ENCODE measurements around the gene ANKRD6.

Gene ANKRD6

DNA sequence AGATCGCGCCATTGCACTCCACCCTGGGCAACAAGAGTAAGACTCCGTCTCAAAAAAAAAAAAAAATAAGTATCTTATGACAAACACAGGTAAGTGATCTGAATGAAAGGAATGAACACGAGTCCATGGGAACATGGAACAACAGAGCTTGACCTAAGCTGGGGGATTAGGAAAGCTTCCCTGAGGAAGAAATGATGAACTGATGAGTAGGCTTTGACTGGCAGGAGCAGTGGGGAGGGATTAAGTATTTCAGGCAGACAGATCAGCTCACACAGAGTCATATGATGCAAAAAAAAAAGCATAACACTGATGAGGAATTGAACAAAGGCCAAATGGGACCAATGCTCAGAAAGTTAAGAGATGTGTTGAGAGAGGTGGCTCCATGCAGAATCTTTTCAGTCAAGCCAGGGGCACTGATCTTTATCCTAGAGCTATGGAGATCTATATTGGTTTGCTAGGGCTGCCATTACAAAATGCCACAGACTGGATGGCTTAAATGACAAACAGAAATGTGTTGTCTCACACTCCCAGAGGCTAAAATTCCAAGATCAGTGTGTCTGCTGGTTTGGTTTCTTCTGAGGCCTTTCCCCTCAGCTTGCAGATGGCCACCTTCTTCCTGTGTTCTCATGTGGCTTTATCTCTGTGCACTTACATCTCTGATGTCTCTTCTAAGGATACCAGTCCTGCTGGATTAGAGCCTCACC, 85.6 kb downstream of the ANKRD6 start:
- no peak for DNase-seq

DNA sequence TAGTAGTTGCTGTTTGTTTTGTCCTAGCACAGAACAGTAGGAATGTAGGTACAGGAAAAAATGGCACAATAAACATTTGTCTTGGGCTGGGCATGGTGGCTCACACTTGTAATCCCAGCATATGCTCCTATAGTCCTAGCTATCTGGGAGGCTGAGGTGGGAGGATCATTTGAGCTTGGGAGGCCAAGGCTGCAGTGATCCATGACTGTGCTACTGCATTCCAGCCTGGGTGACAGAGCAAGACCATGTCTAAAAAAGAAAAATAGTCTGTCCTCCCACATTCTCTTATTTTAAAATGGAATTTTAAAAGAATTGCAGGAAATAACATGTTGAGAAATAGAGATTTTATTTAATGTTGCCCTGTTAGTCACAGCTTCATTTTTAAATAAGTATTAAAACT, 87.8 kb downstream of the ANKRD6 start:
- no peak for DNase-seq

DNA sequence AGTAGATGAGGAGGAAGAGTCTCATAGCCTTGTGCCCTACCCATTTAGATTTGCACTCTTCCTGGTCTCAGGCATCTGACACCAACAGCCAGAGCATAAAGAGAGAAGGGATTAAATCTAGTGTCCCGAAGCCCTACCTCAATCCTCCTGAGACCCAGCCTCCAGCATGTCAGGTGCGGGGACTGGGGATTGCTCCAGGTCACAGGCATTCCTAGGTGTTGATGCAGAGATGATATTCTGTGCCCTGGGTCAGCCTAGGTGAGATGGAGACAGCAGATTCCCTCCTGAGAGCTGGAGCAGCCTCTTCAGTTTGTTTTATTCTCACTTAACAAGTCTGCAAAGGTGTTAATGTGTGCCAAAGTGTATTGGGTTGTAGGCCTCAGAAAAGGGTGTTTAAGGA, 89.8 kb downstream of the ANKRD6 start:
- no peak for DNase-seq

DNA sequence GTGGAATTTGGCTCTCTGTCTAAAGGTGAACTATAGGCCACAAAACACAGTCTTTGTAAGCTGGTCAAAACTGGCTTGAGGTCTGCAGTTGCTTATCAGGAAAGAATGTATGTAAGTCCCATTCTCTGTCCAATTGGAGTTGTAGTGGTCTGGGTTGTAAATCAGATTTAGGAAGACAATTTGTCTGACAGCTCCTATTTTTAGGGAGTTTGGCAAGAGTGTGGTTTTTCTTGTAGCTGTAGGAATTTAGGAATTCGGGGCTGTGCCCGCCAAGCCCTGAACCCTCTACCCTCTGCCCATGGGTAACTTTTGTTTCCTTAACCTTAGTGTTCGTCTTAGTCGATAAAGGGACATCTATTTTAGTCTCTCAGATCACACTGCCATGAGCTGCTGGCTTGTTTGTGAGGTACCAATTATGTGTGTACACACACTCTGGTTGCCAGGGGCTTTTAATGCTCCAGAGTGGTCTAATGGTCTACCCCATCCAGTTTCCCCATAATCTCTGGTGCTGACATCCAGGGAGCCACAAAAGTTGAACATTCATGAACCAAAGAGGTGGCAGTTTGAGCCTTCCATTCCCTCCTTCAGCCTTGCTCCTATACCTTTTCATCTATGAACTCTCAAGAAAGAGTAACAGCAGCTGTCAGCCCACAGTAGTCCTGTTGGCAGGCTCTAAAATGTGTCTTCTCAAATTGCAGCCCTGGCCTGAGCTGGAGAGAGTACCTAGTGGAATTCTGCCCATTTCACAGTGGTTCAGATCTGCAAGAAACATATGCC, 93.0 kb downstream of the ANKRD6 start:
- DNase-seq: peak; percentile 5

DNA sequence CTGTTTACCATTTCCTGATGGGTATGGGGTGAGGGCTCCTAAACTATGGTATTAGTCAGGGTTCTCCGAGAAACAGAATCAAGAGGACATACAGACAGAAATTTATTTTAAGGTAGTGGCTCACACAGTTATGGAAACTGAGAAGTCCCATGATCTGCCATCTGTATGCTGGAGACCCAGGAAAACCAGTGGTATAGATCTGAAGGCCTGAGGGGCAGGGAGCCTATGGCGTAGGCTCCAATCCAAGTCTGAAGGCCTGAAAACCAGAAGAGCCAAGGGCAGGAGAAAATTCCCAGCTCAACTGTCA, 93.6 kb downstream of the ANKRD6 start:
- DNase-seq: no peak

DNA sequence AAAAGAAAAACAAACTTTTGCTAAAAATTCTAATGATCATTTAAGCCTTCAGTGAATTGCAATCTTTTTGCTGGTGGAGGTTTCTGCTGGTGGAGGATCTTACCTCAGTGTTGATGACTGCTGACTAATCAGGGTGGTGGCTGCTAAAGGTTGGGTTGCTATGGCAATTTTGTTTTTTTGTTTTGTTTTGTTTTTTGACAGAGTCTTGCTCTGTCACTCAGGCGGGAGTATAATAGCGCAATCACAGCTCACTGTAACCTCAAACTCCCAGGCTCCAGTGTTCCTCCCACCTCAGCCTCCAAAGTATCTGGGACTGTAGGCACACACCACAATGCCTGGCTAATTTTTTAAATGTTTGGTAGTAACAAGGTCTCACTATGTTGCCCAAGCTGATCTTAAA, 94.7 kb downstream of the ANKRD6 start:
- no peak for DNase-seq

DNA sequence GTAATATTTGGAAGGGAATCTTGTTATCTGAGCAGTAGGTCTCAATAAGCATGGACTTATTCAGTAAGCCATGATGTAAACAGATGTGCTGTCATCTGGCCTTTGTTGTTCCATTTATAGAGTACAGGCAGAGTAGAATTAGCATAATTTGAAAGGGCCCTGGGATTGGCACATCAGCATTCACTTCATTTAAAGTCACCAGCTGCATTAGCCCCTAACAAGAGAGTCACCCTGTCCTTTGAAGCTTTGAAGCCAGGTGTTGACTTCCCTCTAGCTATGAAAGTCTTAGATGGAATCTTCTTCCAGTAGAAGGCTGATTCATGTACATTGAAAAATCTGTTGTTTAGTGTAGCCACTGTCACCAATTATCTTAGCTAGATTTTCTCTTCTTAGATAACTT, 95.9 kb downstream of the ANKRD6 start:
- DNase-seq: no peak

DNA sequence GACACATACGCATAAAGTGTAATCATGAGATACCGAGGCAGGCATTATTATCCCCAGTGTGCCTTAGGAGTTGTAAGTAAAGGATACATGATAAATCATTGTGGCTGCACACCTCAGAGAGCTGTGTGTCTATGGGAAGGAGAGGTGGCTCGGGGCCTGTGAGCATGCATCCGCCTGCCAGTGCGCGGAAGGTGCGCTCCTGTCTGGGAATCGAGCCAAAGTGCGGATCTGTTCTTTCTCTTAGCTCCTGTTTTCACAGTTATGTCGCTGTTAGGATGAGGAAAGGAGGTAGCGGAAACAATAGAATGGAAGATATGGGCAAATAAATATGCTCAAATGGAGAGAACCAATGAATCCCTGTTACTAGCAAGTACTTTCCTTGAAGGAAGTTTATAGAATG, 98.0 kb downstream of the ANKRD6 start:
- DNase-seq: no peak

DNA sequence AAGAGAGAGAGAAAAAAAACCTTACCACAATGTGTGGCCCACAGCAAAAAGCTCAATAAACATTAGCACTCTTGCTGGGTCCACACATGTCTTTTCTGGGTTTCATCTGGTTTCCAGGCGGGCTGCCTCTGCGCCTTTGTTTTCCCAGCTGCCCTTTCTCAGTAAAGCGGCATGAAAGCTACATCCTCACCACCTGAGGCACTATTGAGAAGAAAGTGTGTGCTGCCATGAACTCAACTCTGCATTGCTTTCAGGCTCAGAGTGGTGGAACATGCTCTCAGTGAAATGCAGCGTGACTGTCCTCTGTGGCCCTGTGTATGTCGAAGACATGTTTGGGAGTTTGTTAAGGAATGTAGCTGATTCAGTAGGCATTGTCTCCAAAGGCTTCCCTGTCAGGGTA, 103.3 kb downstream of the ANKRD6 start:
- DNase-seq: no peak

DNA sequence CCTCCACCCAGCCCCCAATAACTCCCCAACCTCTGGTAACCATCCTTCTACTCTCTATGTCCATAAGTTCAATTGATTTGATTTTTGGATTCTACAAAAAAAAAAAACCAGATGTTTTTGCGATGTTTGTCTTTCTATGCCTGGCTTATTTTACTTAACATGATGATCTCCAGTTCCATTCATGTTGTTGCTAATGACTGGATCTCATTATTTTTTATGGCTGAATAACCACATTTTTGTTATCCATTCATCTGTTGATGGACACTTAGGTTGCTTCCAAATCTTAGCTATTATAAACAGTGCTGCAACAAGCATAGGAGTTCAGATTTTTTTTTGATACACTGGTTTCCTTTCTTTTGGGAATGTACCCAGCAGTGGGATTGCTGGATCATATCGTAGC, 106.8 kb downstream of the ANKRD6 start:
- no peak for DNase-seq

DNA sequence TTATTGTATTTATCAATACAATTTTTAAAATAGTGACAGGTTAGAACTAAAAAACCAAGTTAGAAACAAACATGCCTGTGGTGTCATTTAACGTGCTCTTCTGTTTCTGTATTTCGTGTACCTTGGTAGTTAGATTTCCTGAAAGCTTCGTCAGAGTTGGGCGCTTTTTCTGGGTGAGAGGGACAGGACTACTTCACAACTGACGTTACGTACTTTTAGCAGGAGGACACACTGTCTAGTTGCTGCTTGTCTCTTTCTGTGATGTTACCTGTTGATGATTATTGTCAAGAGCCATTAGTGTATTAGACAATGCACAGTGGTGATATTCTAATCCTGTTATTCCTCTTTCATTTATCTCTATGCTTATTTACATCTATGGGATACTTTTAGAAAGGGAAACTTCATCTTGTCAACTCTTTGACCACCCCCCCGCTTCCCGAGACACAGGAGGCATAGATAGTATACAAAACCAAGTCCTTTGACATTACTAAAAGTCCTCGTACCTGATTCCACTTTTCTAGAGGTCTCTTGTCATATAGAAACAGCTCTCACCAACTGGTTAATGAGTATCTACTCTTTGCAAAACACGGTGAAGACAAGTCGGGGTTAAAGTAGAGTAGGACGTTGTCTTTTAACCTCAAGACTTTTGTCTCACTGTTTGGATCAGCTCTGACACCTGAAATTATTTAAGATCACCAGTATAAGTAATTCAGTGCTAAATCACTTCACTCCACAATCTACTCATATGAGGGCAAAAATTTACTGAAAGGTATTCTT, 109.3 kb downstream of the ANKRD6 start:
- no peak for DNase-seq

DNA sequence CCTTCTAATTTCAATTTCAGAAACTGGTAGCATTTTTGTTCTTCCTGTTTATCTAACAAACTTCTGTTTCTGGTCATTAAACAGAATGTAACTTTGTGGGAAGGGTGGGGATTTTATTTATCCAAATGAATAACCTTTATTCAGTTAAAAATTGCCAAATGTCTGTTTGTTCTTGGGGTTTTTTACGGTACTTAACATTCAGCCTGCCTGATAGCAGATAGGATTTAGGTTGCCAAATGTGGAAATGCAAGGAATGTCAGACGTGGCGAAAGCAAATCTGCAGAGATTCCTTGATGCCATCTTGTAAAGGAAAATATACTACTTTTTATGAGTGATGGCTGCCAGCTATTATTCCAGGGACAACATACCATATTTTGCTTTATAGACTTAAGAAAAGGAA, 109.9 kb downstream of the ANKRD6 start:
- DNase-seq: no peak

DNA sequence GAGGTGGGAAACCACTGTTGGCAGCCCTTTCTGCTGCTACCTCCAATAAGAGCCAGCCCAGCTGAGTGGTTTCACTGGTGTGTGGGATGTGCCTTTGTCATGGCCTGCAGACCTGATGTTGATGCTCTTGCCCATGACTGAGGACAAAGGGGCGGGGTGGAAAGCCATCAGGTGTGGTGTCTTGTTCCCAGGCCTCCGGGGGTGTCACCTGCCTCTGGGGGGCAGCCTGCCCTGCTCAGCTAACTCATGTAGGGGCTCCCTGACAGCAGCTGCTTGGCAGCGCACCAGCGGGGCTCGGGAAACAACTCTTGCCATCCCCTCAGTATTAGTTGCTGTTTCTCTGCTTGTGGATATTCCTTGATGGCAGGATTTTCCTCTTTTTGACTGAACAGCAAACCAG, 114.3 kb downstream of the ANKRD6 start:
- DNase-seq: no peak

DNA sequence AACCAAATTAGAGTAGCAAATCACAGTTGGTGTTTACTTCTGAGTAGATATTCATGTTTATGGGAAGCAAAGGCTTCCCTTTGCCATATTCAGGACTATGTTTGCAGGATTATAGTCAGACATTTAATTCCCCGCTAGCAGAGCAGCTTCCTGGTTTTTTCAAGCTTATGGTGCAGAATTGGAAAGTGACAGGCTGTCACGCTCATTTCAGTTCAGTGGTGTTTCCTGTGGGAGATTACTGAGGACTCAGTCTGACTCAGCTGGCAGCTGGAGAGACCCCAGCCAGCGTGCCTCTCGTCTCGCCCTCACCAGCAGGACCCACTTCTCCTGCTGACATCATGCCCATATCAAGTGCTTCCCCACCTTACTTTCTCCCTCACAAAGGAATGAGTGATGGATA, 120.5 kb downstream of the ANKRD6 start:
- DNase-seq: no peak

DNA sequence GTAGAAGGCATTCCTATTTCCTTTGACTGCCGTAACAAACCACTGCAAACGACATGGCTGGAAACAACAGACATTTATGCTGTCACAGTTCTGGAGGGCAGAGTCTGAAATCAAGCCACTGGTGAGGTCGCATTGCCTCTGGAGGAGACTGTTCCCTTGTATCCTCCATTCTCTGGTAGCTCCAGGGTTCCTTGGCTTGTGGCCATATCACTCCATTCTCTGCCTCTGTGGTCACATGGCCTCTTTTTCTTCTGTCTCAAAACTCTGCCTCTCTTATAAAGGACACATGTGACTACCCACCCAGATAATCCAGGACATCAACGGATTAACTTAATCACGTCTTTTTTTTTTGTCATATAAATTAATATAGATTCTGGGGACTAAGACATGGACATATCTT, 121.2 kb downstream of the ANKRD6 start:
- DNase-seq: no peak

DNA sequence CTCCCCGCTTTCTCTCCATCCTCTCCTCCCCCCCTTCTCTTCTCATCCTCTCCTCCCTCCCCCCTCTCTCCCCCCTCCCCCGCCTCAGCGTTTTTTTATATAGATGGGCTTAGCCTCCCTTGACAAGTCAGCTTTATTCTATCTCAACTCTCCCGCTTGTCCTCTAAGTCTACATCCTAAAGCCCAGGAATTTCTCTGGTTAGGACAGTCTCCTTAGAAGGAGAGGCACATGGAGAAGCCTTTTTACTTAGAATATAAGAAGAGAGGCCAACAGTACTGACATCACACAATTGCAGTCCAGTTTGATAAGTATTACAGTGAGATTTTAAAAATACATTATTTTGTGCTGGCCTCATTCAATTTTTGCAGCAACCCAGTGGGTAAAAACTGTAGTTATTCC, 122.1 kb downstream of the ANKRD6 start:
- no peak for DNase-seq

DNA sequence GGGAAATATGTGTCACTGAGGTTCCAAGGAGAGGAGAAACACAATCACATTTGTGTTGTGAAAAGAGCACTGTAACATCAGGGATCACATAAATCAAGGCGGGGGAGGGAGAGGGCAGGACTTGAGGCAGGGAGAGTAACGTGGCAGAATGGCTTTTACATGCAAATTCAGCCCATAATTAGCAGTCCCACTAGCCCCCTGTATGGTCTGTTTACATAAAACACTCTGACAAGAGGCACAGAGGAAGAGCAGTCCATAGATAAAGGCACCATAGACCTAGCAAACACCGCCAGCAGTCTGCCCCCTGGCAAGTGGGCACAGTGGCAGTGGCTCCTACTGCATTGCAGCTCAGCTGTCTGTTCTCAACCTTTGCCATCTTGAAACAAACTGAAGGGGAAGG, 122.9 kb downstream of the ANKRD6 start:
- no peak for DNase-seq

DNA sequence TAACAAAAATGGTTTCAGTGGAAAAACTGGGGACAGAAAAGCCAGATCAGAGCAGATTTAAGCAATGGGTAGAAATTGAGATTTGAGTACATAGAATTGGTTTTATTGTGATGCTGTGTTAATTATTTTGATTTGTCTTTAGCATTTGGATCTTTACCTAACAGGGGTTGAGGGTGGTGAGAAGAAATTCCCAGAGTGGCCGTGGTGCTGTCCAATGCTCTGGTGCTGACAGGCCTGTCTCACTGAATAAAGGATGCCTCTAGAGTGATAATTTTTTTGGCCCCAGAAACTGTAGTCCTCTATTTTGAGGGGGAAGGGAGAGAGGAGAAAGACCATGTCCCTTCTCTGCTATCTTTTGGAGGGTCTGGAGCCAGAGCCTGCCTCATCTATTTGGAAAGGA, 126.5 kb downstream of the ANKRD6 start:
- DNase-seq: no peak

DNA sequence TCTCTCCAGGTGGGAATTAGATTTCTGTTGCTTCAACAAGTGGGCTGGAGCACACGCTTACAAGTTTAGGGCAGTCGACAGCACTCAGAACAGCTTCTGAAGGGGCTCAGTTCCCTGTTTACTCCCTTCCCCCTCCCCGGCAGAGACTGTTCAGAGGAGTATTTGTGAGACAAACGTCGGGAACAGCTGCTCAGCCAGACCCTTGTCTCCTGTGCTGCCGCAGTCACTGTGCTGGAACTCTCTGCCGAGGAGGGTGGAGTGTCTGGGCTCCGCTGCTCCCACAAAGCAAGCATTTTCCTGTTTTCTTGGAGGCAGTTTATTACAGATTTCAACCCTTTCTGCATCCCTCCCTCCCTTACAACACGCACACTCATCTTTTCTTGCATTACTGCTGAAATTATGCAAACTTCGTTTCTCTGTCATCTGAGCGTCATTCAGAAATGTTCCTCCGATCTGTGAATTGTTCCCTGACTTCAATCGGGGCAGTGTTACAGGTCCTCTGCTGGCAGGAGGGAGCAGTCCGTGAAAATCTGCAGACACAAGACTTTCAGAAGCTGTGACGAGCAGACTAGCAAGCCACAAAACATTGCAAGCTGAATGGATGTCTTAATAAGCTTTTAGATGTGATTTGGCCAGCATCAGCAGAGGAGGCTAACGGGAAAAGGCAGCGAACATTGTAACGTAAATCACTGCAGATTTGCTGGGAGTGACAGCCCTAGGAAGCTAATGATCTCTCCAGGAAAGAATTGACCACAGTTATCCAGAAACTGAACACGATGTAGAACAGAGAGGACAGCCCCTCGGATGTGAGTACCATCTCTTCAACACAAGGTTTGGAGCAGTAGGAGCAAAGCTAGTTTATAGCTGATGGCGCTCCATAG, 129.4 kb downstream of the ANKRD6 start:
- no peak for DNase-seq

DNA sequence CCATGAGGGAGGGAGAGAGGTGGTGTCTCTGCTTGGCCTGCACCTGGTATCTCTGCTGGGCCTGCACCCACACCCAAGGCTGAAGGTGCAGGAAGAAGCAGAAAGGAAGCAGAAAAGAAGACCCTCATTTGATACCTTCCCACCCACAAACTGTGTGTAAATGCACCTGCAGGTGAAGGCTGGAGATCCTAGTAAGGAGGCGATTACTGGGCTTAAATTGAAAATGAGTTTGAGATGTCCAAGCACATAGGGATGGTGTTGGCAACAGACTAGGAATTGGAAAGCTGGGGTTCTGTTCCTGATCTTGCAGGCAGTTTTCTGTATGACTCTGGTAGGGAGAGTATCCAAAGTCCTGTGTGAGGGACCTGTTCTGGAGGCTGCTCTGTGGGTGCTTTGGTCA, 130.9 kb downstream of the ANKRD6 start:
- DNase-seq: no peak

DNA sequence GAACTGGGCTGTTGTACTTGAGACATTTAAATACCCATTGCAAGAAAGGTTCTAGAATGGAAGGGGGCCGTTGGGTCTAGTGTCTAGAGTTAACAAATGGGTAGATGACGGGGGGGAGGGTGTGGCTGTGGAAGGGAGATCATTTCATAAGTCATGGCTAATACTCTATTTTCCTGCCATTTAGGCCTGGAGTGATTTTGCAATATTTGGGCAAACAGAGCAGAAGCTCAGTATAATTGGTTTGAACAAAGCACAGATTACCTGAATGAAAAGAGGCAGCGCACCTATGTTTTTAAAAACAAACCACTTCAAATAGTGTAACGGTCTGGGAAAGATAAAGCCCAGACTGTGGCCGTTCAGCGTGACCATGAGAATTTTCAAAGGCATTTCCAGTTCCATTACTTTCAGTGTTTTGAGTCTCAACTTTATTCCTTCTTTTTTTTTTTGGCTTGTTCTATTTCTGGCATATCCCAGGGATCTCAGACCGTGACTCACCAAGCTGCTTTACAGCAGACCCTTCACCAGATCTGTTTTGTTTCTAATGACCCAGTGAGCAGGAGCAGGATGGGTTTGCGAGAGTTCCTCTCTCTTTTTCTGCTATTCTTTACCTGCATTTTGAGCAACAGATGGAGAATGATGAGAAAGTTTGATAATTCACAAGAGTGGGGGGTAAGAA, 131.9 kb downstream of the ANKRD6 start:
- DNase-seq: no peak

DNA sequence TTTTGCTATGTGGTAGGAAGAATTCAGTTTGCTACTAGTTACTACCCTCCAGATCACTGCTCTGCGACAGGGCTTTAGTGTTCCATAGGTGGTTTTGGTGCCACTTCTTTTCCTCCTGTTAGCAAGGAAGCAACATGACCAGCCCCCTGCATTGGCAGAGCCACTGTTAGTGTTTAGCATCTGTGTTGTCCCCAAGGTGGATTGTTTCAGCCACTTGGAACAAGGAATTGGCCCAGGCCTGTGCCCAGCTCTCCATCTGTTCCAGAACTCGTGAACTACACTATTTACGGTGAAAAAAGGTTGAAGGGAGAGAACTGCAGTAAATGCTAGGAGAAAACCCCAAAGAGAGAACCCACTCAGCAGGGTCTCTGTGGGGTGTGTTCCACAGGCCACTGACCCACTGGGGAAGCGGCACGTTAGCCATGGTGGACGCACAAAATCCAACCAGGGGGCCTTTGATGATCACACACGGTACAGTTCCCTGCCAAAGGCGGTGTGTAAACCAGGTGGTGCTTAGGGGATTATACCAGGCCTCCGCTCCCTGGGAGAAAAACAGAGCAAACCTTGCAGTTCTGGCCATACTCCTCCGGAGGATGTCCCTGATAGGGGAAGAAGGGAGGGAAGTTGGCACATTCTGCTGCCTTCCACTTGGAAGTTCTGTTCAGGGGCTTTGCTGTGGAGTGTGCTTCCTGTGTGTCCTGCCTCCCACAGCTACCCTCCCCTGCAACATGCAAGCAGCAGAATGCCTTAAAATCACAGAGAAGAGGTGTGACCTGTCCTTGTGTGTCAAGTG, 133.3 kb downstream of the ANKRD6 start:
- DNase-seq: no peak

All from DMS 273 treated with DMSO at 0.1 percent for 48 hours (cell line).